Fibroblast of skin of right biceps (primary cell): ENCODE results near the gene ODAD3.
"Not testable (repeated sequence)": the region's sequence is repeated elsewhere in the genome, so short reads cannot be mapped to it uniquely, and the experiment has no call there.

Experiments used
- DNase-seq: peaks from one replicate; pipeline ENCODE4 v3.0.0-alpha.2; 2013

The ODAD3 gene

DNA sequence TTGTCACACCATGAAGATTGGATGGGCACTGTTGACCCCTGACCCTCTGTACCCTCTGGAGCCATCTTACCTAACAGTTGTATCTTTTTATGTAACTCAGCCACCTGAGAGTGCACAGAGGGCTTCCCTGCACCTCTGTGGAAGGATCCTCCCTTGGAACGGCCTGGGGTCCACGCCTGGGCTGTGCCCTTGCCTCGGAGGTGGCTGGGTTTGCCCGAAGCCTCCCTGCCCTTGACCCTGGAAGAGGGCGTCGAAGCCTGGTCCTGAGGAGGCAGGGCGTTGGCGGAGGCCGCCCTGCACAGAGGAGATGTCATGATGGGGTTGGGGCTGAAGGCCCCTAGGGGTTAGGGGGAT lies 241 bp downstream of the ODAD3 start:
- DNase-seq = no peak

DNA sequence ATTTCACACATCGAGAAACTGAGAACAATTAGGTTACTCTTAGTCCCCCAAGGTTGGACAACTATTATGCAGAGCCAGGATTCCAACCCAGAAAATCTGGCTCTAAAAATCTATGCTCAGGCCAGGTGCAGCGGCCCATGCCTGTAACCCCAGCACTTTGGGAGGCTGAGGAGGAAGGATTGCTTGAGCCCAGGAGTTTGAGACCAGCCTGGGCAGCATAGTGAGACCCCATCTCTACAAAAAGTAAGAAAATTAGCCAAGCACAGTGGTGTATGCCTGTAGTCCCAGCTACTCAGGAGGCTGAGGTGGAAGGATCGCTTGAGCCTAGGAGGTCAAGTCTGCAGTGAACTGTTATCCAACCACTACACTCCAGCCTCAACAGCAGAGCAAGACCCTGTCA lies 1.4 kb downstream of the ODAD3 start:
- not testable (repeated sequence) for DNase-seq

DNA sequence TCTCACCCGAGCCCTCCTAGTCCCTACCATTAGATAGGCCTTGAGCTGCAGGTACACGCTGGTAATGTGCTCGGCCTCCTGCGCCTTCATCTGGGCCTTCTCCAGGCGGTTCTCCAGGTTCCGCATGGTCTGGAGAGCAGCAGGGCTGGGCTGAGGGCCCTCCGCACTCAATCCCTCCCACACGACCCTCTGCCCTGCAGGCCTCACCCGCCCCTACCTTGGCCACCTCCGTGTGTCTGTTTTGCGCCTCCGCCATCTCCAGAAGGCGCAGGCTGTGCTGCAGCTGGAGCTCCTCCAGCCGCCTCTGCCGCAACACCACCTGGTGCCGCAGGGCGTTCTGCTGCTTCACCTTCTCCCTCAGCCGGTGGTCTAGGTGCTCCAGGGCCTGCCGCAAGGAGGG lies 8.3 kb downstream of the ODAD3 start:
- no peak for DNase-seq

- DNase-seq = no peak
These were observed 9.0 kb downstream of the ODAD3 start for GRCh38 chr19:11425719-11426457.

- DNase-seq = no peak
These were observed 11.1 kb downstream of the ODAD3 start for GRCh38 chr19:11423791-11424181.

GRCh38 chr19:11423164-11423790 lies 11.6 kb downstream of the ODAD3 start:
- DNase-seq = no peak

DNA sequence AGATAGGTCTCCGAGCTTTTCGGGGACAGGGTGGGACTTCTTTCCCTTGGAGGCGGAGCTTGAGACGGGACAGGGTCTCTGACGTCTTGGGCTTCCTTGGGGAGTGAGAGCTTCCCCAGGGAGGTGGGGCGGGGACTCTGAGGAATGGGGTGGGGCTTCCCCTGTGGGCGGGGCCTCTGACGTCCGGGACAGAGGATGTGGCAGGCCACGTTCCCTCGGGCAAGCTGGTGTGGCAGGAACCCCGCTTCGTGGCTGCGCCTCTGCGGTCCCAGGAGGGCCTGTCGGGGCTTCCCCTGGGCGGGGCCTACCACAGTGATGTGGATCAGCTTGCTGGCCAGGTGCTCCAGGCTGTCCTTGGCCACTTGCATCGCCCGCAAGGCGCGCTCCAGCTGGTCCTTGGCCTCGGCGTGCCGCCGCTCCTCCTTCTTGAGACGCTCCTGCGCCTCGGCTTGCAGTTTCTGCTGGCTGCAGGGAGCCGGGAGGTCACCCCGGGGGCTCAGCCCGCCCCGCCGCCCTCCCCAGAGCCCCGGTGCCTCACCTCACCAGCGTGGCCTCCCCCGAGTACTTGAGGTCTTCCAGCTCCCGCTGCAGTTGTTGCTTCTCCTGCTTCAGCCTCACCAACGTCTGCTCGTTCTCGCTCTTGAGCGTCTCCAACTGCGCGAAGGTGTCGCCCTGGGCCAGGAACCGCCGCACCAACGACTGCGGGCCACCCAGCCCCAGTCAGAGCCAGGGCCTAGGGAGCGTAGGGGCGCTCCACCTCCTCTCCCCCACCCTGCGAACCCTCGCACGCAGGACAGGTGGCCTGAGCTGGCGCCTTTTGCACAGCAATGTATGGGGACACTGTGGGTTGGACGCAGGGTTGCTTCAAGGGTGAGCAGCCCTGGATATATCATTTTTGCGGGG lies 12.5 kb downstream of the ODAD3 start:
- DNase-seq = peak; percentile 57

DNA sequence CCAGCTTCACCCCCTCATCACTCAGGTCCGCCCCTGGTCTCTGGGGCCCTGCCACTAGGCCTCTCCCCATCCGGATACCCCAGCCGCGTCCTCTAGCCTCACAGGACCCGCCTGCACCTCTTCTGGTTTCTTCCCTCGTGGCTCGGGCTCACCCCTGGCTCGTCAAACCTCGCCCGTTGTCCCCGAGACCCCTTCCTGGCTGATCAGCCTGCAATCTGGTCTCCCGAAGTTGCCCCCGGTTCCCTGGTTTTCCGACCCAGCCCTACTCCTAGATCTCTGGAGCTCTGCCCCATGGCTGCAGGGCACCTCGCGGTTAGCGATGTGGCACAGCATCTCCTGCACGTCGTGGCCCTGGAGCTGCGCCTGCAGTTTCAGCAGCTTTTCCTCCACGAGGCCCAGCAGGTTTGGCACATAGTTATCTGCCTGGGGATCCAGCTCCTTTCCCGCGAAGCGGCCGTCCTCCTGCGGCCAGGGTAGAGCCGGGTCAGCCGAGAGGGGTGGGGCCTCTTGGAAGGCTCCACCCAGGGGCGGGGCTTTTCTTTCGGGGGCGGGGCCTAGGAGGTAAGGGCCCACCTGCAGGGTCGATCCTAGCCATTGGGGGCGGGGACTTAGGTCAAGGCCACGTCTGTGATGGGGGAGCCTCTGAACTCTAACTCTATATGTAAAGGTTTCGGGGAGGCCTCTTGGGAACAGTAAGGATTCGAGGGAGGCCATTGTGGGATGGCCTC lies 13.4 kb downstream of the ODAD3 start:
- no peak for DNase-seq

DNA sequence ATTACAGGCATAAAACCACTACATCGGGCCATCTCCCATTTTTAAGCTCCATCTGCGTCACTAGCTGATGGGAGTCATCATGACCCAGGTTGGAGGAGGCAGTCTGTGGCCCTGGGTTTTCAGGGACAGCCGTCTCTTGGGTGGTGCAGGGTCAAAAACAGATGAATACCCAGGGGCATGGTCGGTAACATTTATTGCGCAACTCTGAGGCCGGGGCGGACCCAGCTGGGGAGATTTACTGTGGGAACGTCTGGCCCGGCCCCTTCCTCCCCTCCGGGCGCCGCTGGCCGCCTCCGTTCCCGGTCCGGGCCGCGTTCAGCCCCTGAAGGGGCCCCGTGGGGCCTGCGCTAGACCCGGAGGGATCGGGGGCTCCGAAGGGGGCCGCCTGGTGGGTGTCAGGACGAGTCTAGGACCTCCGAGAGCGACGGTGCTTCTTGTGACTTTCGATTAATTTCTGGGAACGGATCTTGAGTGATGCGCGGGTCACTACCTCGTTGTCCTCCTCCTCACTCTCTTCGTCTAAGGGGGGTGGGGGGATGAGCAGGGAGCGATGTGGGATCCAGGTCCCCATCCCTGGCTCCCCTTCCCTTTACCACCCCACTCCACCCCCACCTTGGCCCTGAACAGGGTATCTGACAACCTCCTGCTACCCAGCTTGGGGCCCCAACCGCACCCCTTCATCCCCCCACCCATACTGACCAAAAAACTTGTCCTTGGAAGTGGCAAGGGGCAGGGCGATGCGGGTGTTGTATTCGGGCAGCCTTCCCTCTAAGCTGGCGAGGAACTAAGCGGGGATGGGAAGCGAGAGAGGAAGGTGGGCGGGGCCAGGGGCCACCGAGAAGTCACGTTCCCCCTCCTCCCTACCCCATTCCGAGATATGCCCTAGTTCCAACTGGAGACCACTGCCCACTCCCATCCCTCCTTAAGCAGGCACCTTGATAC lies 14.2 kb downstream of the ODAD3 start:
- peak; percentile 17 for DNase-seq

DNA sequence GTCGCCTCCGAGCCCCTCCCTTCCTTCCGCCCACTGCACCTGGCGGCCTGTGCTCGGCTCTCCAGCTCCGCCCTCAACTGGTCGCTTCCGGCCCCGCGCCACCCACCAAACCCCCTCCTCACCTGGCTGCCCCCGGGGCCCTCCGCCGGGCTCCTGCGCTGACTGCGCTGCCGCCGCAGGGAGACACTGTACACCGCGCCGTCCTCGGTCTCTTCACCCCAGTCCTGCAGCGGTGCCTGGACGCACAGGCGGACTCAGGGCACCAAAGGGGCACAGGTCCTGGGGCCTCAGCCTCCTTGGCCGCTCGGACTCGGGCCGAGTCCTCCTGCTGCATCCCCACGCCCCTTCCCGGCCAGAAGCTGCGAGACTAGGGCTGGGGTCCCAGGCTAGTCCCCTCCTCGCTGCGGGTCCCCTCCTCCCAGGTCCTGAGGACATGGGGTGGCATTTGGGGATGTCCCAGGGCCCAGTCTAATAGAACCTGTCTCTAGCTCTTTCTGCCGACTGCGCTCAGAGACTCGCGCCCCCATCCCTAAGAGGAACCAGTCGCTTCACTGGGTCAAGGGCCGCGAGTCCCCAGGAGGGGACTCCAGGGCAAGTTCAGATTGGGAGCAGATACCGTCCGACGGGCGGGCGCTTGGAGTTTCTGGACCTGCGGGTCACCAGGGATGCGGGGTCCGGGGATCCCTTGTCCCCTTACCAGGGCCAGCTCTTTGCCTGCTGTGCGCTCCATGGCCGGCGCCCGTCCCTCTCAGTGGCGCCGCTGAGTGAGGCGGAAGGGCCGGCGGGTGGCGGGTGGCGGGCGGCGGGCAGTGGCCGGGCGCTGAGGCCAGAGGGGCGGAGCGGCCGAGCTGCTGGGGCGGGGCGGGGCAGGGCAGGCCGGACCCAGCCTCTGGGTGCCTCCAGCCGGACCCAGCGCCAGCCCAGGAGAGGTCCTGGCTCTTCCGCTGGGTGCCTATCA lies 16.1 kb downstream of the ODAD3 start, which contains the start of gene RGL3:
Gene RGL3 (minus strand): TSS at position 766 of the 958 bp plus-strand sequence. CDS start 36 bp downstream, at position 730.
- DNase-seq = no peak

- no peak for DNase-seq
These were observed 16.8 kb downstream of the ODAD3 start for GRCh38 chr19:11418094-11418548.

DNA sequence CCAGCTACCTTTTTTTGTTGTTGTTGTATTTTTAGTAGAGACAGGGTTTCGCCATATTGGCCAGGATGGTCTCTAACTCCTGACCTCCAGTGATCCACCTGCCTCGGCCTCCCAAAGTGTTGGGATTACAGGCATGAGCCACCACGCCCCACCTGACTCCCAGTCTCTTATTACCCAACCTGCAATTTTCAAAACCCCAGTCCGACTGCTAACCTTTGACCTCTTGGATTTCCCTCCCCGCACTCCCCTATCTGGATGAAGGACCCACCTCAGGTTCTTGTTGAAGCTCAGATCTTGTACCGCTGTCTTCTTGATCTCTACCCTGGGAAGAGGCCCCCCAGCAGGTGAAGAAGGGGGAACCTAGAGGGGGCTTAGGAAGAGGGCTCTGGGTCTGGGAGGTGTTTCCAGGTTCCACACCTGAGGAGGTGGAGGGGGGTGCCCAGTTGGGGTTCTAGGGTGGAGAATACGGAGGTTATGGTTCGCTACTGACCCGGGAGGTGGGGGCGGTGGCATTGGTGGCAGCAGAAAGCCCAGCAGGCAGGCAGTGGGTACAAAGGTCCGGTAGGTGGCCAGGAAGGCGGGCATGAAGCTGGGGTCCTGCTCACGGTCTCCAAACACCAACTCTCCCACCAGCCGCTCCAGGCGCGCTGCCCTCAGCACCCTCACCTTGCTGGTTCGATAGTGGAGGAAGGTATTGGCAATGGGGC lies 18.4 kb downstream of the ODAD3 start:
- DNase-seq = no peak

GRCh38 chr19:11414544-11414943 lies 20.4 kb downstream of the ODAD3 start:
- DNase-seq = peak; percentile 2

GRCh38 chr19:11410682-11411081 lies 24.2 kb downstream of the ODAD3 start:
- DNase-seq = peak; percentile 58

- DNase-seq = no peak
These were observed 26.3 kb downstream of the ODAD3 start for GRCh38 chr19:11408591-11408990.

DNA sequence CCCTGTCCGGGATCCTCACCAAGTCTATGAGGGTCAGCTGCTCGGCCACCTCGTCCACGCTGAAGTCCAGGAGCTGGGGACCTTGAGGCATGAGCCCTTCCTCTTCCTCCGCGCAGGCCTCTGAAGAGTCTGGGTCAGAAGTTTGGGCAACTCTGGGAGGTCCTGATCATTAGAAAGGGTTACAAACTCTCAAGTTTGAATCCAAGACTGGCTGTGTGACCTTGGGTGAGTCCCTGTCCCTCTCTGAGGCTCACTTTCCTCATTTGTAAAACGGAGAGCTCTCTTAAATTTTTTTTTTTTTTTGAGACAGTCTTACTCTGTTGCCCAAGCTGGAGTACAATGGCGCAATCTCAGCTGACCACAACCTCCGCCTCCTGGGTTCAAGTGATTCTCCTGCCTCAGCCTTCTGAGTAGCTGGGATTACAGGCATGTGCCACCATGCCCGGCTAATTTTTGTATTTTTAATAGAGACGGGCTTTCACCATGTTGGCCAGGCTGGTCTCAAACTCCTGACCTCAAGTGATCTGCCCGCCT lies 28.2 kb downstream of the ODAD3 start:
- DNase-seq = not testable (repeated sequence)

- no peak for DNase-seq
These were observed 28.9 kb downstream of the ODAD3 start for GRCh38 chr19:11405846-11406643.

DNA sequence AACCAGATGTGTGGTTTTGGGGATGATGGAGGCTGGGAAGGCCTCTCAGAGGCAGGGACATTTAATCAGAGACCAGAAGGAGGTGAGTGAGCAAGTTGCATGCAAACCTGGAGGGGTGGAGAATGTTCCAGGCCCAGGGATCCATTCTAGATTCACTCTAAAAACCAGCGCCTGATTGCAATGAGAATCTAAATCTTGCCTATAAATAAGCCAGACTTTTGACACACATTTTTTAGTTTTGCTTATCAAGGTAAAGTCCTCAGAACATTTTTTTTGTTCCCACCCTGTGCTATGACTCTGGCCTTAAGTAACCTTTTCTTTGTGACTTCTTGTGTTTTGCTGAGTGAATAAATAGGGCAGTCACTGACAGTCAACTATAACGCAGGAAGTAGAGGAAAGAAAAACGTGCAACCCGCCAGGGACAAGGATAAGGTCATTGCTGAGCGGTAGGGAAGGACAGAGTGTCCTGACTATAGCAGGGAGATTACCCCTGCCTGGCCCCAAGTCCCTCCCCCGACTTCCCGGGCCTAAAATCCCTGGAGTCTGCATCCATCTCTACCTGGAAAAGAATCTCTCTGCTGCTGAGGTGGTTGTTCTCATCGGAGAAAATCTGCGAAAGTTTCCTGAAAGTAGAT lies 30.2 kb downstream of the ODAD3 start:
- DNase-seq = no peak
